Left ventricle myocardium inferior (tissue), 1 donor: Measurements from ENCODE around the gene OR2A2. TPM values are rescaled to one million over a fixed set of nuclear protein-coding genes. Genes with fewer than 3 reads are reported as not detected.

Experiments
- DNase-seq: peaks from one replicate; pipeline ENCODE4 v3.0.0-alpha.2; 2020
- H3K27ac ChIP-seq: fragments of 200-600 bp; replicated peaks from 2 replicates; pipeline ENCODE4 v1.8.0; 2021
- H3K27me3 ChIP-seq: fragments of 200-600 bp; 2 replicates; pipeline ENCODE4 v1.8.0; 2021; ENCODE audit warnings: low read depth
- H3K36me3 ChIP-seq: fragments of 200-600 bp; 2 replicates; pipeline ENCODE4 v1.8.0; 2021
- H3K4me1 ChIP-seq: fragments of 200-600 bp; 2 replicates; pipeline ENCODE4 v1.8.0; 2021
- H3K4me3 ChIP-seq: fragments of 200-600 bp; 2 replicates; pipeline ENCODE4 v1.8.0; 2021; ENCODE audit warnings: mild to moderate bottlenecking, moderate library complexity
- H3K9me3 ChIP-seq: fragments of 200-600 bp; replicated peaks from 2 replicates; pipeline ENCODE4 v1.8.0; 2021
- intact Hi-C: fragments of 100-400 bp; cut with micrococcal nuclease; formaldehyde crosslinking; loops from one replicate; pipeline ENCODE4 v1.11.0; 2022
- total RNA-seq: library from RNA; stranded (reverse); fragmentation: NEBNext Ultra II Directional; extraction: Animal tissue kit (Norgen Biotek cat#: 25700); gene quantifications from one replicate; pipeline ENCODE4 v1.2.1, GENCODE V29; 2021
- TF ChIP-seq, protein P1 (sequence below): fragments of 200-600 bp; IDR thresholded peaks from 2 replicates; pipeline ENCODE4 v1.8.0; 2021; ENCODE audit warnings: antibody characterized with exemption, mild to moderate bottlenecking, borderline replicate concordance
- donor health status: DM: no; HTN: yes; CAD: no; lungs with severe emphysema.

OR2A2 gene
- total RNA-seq, 1 donor from 2014 or later, result not detected

DNA sequence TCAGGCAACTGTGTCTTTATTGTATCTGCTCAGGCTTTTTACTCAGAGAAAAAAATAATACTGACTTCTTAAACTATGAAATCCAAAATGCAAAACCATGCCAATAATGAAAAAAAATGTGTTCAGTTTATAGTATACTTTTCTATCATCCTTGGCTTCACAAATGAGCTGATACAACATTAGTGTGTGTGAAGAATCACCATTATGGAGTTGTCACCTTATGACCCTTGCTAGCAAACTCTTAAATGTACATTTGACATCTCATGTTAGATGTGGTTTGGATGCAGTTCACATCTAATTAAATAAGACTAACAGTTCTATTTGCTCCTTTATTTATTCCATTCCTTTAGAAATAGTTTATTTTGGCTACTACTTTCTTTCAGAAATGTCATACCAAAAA, 4.2 kb upstream of the OR2A2 start:
- Histone ChIP-seq H3K4me1 (no peaks in the 10 kb centered on the region), H3K9me3 (no peaks in the 10 kb centered on the region), H3K27ac (no peak overlapping the region), H3K27me3 (no peaks in the 10 kb centered on the region), H3K4me3 (no peak overlapping the region), H3K36me3 (no peaks in the 10 kb centered on the region)
- no peak for DNase-seq
- TF ChIP-seq, protein P1, sequence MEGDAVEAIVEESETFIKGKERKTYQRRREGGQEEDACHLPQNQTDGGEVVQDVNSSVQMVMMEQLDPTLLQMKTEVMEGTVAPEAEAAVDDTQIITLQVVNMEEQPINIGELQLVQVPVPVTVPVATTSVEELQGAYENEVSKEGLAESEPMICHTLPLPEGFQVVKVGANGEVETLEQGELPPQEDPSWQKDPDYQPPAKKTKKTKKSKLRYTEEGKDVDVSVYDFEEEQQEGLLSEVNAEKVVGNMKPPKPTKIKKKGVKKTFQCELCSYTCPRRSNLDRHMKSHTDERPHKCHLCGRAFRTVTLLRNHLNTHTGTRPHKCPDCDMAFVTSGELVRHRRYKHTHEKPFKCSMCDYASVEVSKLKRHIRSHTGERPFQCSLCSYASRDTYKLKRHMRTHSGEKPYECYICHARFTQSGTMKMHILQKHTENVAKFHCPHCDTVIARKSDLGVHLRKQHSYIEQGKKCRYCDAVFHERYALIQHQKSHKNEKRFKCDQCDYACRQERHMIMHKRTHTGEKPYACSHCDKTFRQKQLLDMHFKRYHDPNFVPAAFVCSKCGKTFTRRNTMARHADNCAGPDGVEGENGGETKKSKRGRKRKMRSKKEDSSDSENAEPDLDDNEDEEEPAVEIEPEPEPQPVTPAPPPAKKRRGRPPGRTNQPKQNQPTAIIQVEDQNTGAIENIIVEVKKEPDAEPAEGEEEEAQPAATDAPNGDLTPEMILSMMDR, result no peak
- intact Hi-C loops, result no loop called here

DNA sequence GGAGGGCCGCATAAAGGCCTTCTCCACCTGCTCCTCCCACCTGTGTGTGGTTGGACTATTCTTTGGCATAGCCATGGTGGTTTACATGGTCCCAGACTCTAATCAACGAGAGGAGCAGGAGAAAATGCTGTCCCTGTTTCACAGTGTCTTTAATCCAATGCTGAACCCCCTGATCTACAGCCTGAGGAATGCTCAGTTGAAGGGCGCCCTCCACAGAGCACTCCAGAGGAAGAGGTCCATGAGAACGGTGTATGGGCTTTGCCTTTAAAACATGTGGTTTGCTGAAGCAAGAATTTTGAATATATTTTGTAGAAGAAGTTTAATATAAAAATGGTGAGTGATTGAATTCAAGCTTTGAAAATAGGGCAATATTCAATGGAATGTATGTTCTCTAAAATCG, 889 bp downstream of the OR2A2 start:
- H3K9me3 ChIP-seq, result no peaks in the 10 kb centered on the region
- H3K4me3 ChIP-seq, result no peak overlapping the region
- intact Hi-C loops, result no loop called here
- TF ChIP-seq, protein P1, result no peak
- no peak for DNase-seq
- no peaks in the 10 kb centered on the region for H3K36me3 ChIP-seq
- H3K27me3 ChIP-seq, result no peaks in the 10 kb centered on the region
- no peak overlapping the region for H3K27ac ChIP-seq
- H3K4me1 ChIP-seq, result no peaks in the 10 kb centered on the region

DNA sequence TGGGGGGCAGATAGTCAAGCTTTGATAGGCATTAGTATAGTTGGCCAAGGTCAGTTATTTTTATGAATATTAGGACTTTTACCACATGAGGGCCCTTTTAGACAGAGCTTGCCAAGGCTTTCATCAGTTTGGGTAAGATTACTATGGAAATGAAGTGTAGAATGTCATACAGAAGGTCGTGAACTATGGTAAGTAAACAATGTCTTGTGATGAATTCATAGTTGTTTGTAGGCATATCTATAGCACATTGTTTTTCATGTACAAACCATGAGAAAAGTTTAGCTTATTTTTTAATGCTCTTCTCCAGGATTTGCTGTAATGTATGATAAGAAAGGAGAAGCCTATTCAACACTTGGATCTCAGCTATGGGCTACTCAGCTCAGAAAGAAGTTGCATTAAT, 4.3 kb downstream of the OR2A2 start:
- Histone ChIP-seq H3K9me3 (no peaks in the 10 kb centered on the region), H3K36me3 (no peaks in the 10 kb centered on the region), H3K27ac (no peak overlapping the region), H3K4me3 (no peak overlapping the region), H3K4me1 (no peaks in the 10 kb centered on the region), H3K27me3 (no peaks in the 10 kb centered on the region)
- intact Hi-C loops, result no loop called here
- DNase-seq, result no peak
- TF ChIP-seq, protein P1, result no peak

DNA sequence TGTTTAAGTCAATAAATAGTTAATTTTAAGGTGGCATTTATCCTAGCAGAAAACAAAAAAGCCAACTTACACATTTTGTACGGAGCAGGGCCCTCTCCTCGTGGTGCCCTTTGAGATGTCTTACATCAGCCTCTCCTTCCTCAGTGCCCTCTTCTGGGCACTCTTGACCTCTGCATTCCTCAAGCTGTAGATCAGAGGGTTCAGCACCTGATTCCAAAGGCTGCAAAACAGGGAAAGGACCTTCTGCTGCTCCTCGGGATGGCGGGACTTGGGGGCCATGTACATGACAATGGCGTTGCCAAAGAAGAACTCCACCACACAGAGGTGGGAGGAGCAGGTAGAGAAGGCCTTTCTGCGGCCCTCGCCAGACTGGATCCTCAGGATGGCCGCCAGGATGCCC, 9.0 kb downstream of the OR2A2 start:
- H3K27ac ChIP-seq, result no peak overlapping the region
- intact Hi-C loops, result no loop called here
- H3K9me3 ChIP-seq, result no peaks in the 10 kb centered on the region
- TF ChIP-seq, protein P1, result no peak
- no peak for DNase-seq
- no peaks in the 10 kb centered on the region for H3K36me3 ChIP-seq
- H3K4me3 ChIP-seq, result no peak overlapping the region
- no peaks in the 10 kb centered on the region for H3K27me3 ChIP-seq
- H3K4me1 ChIP-seq, result no peaks in the 10 kb centered on the region

DNA sequence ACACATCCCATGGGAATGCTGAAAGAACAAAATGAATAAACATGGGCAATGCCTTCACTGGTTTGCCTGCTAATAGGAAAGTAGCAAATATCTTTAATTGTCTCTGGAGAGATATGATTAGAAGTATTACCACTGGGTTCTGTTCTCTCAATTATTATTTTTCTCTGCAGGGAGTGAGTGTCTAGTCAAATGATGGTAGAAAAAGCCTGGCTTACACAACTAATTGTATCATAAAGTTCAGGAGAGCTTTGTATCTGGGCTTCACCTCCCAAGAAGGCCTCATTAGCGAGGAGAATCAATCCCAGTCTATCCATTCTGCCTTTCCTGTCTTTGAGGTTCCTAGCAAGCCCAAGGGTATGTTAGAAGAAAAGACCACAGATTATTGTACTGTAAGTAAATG, 13.5 kb downstream of the OR2A2 start, which contains the start of gene OR2A14:
Gene OR2A14 (plus strand): TSS at position 301 of the 400 bp plus-strand sequence. CDS start 5,937 bp downstream, outside the sequence.
- no peaks in the 10 kb centered on the region for H3K27me3 ChIP-seq
- H3K4me3 ChIP-seq, result no peak within 1 kb of the TSS
- H3K9me3 ChIP-seq, result no peaks in the 10 kb centered on the region
- no peak for DNase-seq
- H3K27ac ChIP-seq, result no peak within 1 kb of the TSS
- TF ChIP-seq, protein P1, result no peak
- H3K4me1 ChIP-seq, result no peaks in the 10 kb centered on the region
- H3K36me3 ChIP-seq, result no peaks in the 10 kb centered on the region
- intact Hi-C loops, result no loop called here
